H9 (cell line): ENCODE results near the gene MVP. TPM values are rescaled to one million over a fixed set of nuclear protein-coding genes. Genes with fewer than 3 reads are reported as not detected.

Experiments used
- DNase-seq: peaks from one replicate; pipeline ENCODE4 v3.0.0-alpha.2; 2017
- H2AFZ ChIP-seq: one replicate; pipeline ENCODE4 v1.6.1; 2013; ENCODE audit warnings: mild to moderate bottlenecking, low read length, control low read depth, moderate library complexity
- H2AK5ac ChIP-seq: 2 replicates; pipeline ENCODE4 v1.6.1; 2013; ENCODE audit warnings: low read length, control low read depth, mixed read lengths; ENCODE audit not compliant: insufficient read length
- H2BK120ac ChIP-seq: one replicate; pipeline ENCODE4 v1.6.1; 2013; ENCODE audit warnings: low read depth, mild to moderate bottlenecking, low read length, control low read depth, inconsistent platforms; ENCODE audit not compliant: poor library complexity, severe bottlenecking
- H2BK12ac ChIP-seq: 2 replicates; pipeline ENCODE4 v1.6.1; 2013; ENCODE audit warnings: low read length, control low read depth, mixed read lengths, low read depth; ENCODE audit not compliant: insufficient read length
- H2BK15ac ChIP-seq: 2 replicates; pipeline ENCODE4 v1.6.1; 2013; ENCODE audit warnings: low read depth, low read length, control low read depth
- H2BK20ac ChIP-seq: one replicate; pipeline ENCODE4 v1.6.1; 2013; ENCODE audit warnings: low read depth, mild to moderate bottlenecking, low read length, control low read depth, inconsistent platforms; ENCODE audit not compliant: poor library complexity, severe bottlenecking
- H2BK5ac ChIP-seq: 2 replicates; pipeline ENCODE4 v1.6.1; 2013; ENCODE audit warnings: low read length, control low read depth, mixed read lengths; ENCODE audit not compliant: insufficient read length
- H3K14ac ChIP-seq: 2 replicates; pipeline ENCODE4 v1.6.1; 2013; ENCODE audit warnings: low read length, control low read depth; ENCODE audit not compliant: insufficient read depth
- H3K18ac ChIP-seq: 2 replicates; pipeline ENCODE4 v1.6.1; 2013; ENCODE audit warnings: low read depth, mild to moderate bottlenecking, mixed read lengths, low read length, control low read depth; ENCODE audit not compliant: insufficient read length
- H3K23ac ChIP-seq: 2 replicates; pipeline ENCODE4 v1.6.1; 2013; ENCODE audit warnings: low read length, control low read depth, mixed read lengths, low read depth; ENCODE audit not compliant: insufficient read length
- H3K23me2 ChIP-seq: 2 replicates; pipeline ENCODE4 v1.6.1; 2013; ENCODE audit warnings: low read depth, mild to moderate bottlenecking, mixed read lengths, low read length, control low read depth; ENCODE audit not compliant: insufficient read length, poor library complexity, severe bottlenecking
- H3K27ac ChIP-seq: 2 replicates; pipeline ENCODE4 v1.5.1; 2013; ENCODE audit warnings: low read length, control low read depth, mixed read lengths, low read depth; ENCODE audit not compliant: insufficient read length
- H3K27me3 ChIP-seq: 2 replicates; pipeline ENCODE4 v1.6.1; 2013; ENCODE audit warnings: low read length, control low read depth, inconsistent platforms; ENCODE audit not compliant: insufficient read depth
- H3K4ac ChIP-seq: 2 replicates; pipeline ENCODE4 v1.6.1; 2013; ENCODE audit warnings: low read depth, mild to moderate bottlenecking, control low read depth, inconsistent platforms, low read length, moderate library complexity
- H3K4me1 ChIP-seq: 2 replicates; pipeline ENCODE4 v1.6.1; 2013; ENCODE audit warnings: low read length, control low read depth, inconsistent platforms; ENCODE audit not compliant: insufficient read depth
- H3K4me2 ChIP-seq: 2 replicates; pipeline ENCODE4 v1.6.1; 2013; ENCODE audit warnings: low read length, control low read depth, mixed read lengths; ENCODE audit not compliant: insufficient read length, insufficient read depth
- H3K56ac ChIP-seq: 2 replicates; pipeline ENCODE4 v1.6.1; 2013; ENCODE audit warnings: low read depth, mild to moderate bottlenecking, mixed read lengths, low read length, control low read depth; ENCODE audit not compliant: insufficient read length
- H3K79me1 ChIP-seq: 2 replicates; pipeline ENCODE4 v1.6.1; 2013; ENCODE audit warnings: low read depth, mild to moderate bottlenecking, moderate library complexity, low read length, control low read depth, inconsistent platforms; ENCODE audit not compliant: insufficient read depth, poor library complexity, severe bottlenecking
- H3K79me2 ChIP-seq: 2 replicates; pipeline ENCODE4 v1.6.1; 2013; ENCODE audit warnings: low read length, control low read depth, inconsistent platforms; ENCODE audit not compliant: insufficient read depth
- H3K9ac ChIP-seq: 2 replicates; pipeline ENCODE4 v1.6.1; 2013; ENCODE audit warnings: low read length, control low read depth, mixed read lengths; ENCODE audit not compliant: insufficient read length; ENCODE audit errors: extremely low read depth
- H3K9me3 ChIP-seq: one replicate; pipeline ENCODE4 v1.6.1; 2013; ENCODE audit warnings: low read depth, low read length, inconsistent platforms; ENCODE audit not compliant: control insufficient read depth
- H3T11ph ChIP-seq: one replicate; pipeline ENCODE4 v1.6.1; 2013; ENCODE audit warnings: mild to moderate bottlenecking, low read length, control low read depth, inconsistent platforms
- H4K20me1 ChIP-seq: one replicate; pipeline ENCODE4 v1.6.1; 2013; ENCODE audit not compliant: control insufficient read depth, insufficient read length, insufficient read depth
- H4K5ac ChIP-seq: 2 replicates; pipeline ENCODE4 v1.6.1; 2013; ENCODE audit warnings: low read depth, mild to moderate bottlenecking, mixed read lengths, low read length, control low read depth; ENCODE audit not compliant: insufficient read length
- H4K8ac ChIP-seq: replicated peaks from 2 replicates; pipeline ENCODE4 v1.6.1; 2013; ENCODE audit warnings: low read length, control low read depth, mixed read lengths, low read depth; ENCODE audit not compliant: insufficient read length
- H4K91ac ChIP-seq: 2 replicates; pipeline ENCODE4 v1.6.1; 2013; ENCODE audit warnings: low read depth, mild to moderate bottlenecking, moderate library complexity, mixed read lengths, low read length, control low read depth; ENCODE audit not compliant: insufficient read length
- H3K27ac Mint-ChIP-seq, 3 experiments: 2 replicates in 2 of 3; 3 replicates in 1 of 3; pipeline ENCODE4 v1.8.0; 2020 to 2021; ENCODE audit warnings: mixed read lengths in 3 of 3, mild to moderate bottlenecking in 1 of 3, moderate library complexity in 1 of 3
- H3K27me3 Mint-ChIP-seq: 2 replicates; pipeline ENCODE4 v1.8.0; 2021; ENCODE audit warnings: low read depth, mild to moderate bottlenecking, moderate library complexity, mixed read lengths
- H3K36me3 Mint-ChIP-seq, 3 experiments: 2 replicates in 2 of 3; 3 replicates in 1 of 3; pipeline ENCODE4 v1.8.0; 2020 to 2021; ENCODE audit warnings: low read depth in 3 of 3, mixed read lengths in 3 of 3; ENCODE audit not compliant: insufficient read depth in 1 of 3
- H3K4me1 Mint-ChIP-seq, 2 experiments: 2 replicates each; pipeline ENCODE4 v1.8.0; 2020; ENCODE audit warnings: mixed read lengths in 2 of 2
- H3K4me3 Mint-ChIP-seq, 2 experiments: 2 replicates in 1 of 2; 3 replicates in 1 of 2; pipeline ENCODE4 v1.8.0; 2020 to 2021; ENCODE audit warnings: mild to moderate bottlenecking in 2 of 2, mixed read lengths in 2 of 2, moderate library complexity in 1 of 2
- H3K9me3 Mint-ChIP-seq, 2 experiments: 2 replicates in 1 of 2; 3 replicates in 1 of 2; pipeline ENCODE4 v1.8.0; 2020; ENCODE audit warnings: mild to moderate bottlenecking in 2 of 2, mixed read lengths in 2 of 2, moderate library complexity in 1 of 2
- CTCF ChIP-seq: fragments of 200-600 bp; sonication (generic); conservative IDR thresholded peaks from 3 replicates; pipeline ENCODE4 v1.8.0; 2021; ENCODE audit warnings: antibody characterized with exemption, mild to moderate bottlenecking
- WGBS: extraction: QIAGEN DNeasy Blood & Tissue Kit; methylation state at CpG from one replicate; pipeline ENCODE4 v1.1.7; 2013; ENCODE audit warnings: missing lambda C conversion rate, low lambda C conversion rate, mixed read lengths; ENCODE audit not compliant: insufficient read length; ENCODE audit errors: extremely low coverage; 5-methylcytosine and 5-hydroxymethylcytosine counted together
- total RNA-seq: library from RNA; stranded (reverse); gene quantifications from 2 replicates; pipeline ENCODE4 v1.2.1, GENCODE V29; 2021

The MVP gene
- total RNA-seq, 1 experiment from 2014 or later = 3.1 TPM

DNA sequence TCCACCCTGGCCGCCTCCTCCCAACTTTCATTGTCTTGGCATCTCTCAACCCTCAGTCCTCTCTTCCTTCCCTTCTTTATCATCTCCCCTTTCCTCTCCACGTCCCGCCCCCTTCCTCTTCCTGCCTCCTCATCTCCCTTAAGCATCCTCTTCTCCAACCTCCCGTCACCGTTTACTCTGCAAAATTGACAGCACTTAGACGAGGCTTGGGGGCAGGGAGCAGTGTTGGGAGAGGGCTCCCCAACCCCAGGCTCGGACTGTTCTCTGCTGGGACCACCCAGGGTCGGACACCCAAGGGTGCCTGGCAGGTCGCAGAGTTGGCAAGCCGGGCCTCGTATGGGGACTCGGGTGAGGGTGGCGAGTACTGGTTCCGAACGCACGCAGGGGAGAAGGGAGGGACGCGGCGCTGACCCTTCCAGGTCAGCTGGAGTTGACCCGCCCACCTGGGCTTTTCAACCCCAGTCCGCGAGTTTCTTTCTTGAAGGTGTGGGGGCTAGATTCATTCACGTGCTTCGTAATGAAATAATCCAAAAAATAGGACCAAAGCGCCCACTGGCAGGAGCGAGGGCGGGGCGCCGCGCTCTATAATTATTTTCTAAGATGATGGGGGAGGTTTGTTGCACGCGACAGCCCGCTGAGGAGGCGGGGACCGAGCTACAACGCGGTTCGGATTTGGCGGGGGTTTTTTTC lies 5.1 kb upstream of the MVP start:
- Histone ChIP-seq H2BK120ac (no peak overlapping the region), H3K23me2 (peaks cover 35% of the 10 kb centered on the region), H2AK5ac (no peak overlapping the region), H3K4ac (no peak overlapping the region), H3K14ac (no peak overlapping the region), H3K9me3 (no peaks in the 10 kb centered on the region), H3K27ac (no peak overlapping the region), H3K23ac (no peak overlapping the region), H3K79me2 (no peaks in the 10 kb centered on the region; the same call in 1 of the 2 replicates), H3K4me1 (peaks cover 6% of the 10 kb centered on the region; the same call in 1 of the 2 replicates), H3K18ac (no peak overlapping the region), H2AFZ (no peak overlapping the region), H2BK5ac (no peak overlapping the region), H3K4me2 (peak overlapping the region; percentile 59), H4K8ac (no peak overlapping the region), H2BK20ac (no peak overlapping the region), H3K56ac (no peak overlapping the region), H2BK15ac (no peak overlapping the region), H4K20me1 (no peaks in the 10 kb centered on the region), H3K27me3 (no peaks in the 10 kb centered on the region), H3K79me1 (no peaks in the 10 kb centered on the region), H2BK12ac (no peak overlapping the region), H4K5ac (no peak overlapping the region), H3K9ac (peak overlapping the region; percentile 25), H3T11ph (no peak overlapping the region), H4K91ac (no peak overlapping the region)
- peak overlapping the region; percentile 93 to 96 for H3K4me3 Mint-ChIP-seq
- H3K36me3 Mint-ChIP-seq = peaks cover 22 to 35% (median 28%) of the 10 kb centered on the region in 3 experiments
- no peak for DNase-seq
- H3K9me3 Mint-ChIP-seq = no peaks in the 10 kb centered on the region; a peak in 1 of 5 replicates
- no peak for TF ChIP-seq CTCF
- peak overlapping the region; percentile 76 to 97 (median 89) for H3K27ac Mint-ChIP-seq
- H3K27me3 Mint-ChIP-seq = no peaks in the 10 kb centered on the region; the same call in none of the 2 replicates
- H3K4me1 Mint-ChIP-seq = peaks cover 58 to 68% of the 10 kb centered on the region in 2 experiments
- WGBS = no CpG with 5 or more reads among the region's 39 CpGs
